Fibroblast of skin of right biceps (primary cell): ENCODE results near the gene VASN.
"Not testable (repeated sequence)": the region's sequence is repeated elsewhere in the genome, so short reads cannot be mapped to it uniquely, and the experiment has no call there.

Experiments used
- DNase-seq: peaks from one replicate; pipeline ENCODE4 v3.0.0-alpha.2; 2013

VASN gene

DNA sequence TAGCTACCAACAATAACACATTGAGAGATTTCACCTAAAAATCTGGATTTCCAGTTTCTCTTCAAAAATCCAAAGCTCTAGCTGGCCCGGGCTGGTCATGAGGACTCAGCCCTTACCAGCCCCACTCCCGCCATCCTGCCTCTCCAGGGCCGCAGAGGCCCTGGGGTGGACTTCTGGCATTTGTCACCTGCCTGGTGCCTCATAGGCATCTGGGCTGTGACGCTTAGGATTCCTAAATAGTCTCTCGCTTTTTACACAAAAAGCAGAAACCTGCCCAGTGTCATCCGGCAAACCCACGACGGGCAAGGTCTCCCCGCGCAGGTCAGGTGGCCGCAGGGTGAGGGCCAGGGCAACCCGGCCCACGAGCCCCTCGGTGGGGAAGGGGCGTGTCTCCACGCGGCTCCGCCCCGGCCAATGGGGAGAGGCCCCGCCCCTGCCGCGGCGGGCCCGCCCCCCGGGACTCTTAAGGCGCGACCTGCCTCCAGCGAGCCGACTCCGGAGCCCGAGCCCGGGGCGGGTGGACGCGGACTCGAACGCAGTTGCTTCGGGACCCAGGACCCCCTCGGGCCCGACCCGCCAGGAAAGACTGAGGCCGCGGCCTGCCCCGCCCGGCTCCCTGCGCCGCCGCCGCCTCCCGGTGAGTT, at the start of gene VASN:
Gene VASN, plus strand, starts transcription at position 492 of the 644 bp plus-strand sequence. CDS start 9,030 bp downstream, outside the sequence.
- DNase-seq, result peak; percentile 81

DNA sequence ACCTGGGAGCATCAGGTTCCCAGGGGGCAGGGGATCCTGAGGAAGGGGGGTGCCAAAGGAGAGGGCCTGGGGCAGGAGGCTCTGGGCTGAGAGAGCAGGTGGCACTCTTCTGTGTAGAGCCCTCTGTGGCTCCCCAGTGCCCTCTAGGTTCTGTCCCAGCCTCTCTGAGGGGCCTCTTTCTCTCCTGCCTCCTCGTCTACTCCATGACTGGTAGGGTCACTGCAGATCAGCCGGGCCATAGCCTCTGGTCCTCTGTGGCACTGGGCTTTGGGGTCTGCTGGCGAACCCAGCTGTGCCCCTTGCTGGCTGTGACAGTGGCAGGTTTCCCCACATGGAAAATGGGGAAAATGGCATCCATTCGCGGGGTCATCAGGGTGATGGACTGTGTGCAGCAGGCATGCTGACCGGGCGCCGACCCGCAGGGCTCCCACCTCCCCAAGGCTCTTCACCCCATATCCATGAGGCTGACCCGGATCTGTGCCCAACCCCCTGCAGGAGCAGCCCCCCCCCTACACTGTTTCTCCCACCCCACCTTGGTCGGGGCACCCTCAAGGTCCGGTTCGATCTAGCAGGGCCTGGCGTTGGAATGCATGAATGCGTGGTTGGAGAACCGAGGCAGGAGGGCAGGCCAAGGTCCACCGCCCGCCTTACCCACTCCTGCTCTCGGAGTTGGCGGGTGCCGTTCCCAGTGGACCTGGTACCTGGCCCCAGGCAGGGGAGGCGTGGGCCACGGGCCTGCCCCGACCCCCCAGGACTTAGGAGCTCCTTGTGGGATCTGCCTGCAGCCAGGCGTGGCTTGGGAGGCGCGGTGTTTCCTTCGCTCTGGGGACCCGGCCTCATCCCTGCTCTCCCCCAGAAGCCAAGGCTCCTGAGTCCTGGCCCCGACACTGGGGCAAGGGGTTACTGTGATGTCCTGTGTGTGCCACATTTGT, 49.3 kb upstream of the VASN start:
- DNase-seq, result no peak

DNA sequence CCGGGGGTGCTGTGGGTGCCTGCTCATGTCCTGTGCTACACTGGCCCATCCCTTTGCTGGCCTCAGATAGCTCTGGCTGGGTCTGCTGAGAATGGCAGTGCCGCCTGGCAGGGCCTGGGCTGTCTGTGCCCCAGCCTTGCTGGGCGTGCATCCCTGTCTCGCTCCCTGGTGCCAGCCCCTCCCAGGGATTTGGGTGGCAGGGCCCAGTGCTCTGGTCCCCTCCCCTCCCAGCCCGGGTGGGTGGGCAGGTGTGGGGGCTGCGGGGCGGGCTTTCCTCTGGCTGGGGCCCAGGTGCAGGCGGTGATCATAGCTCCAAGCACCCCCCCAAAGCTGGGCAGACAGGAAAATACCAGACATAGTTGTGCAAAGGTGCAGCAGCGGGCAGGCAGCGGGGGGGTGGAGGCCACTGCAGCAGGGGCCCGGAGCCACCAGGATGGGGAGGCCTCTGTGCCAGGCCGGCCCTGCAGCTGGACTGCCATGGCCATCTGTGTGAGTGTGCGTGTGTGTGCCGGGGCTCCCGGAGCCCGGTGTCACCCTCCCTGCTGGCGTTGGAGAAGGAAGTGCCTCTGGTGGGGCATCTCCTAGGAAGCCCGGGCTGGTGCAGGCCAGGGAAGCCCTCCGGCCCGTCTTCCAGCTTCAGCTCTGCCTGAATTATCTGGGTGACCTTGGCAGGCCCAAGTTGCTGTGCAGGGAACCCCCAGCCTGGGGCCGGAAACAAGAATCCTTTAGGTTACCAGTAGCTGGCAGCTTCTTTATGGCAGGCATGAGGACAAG, 48.4 kb upstream of the VASN start:
- DNase-seq, result no peak

DNA sequence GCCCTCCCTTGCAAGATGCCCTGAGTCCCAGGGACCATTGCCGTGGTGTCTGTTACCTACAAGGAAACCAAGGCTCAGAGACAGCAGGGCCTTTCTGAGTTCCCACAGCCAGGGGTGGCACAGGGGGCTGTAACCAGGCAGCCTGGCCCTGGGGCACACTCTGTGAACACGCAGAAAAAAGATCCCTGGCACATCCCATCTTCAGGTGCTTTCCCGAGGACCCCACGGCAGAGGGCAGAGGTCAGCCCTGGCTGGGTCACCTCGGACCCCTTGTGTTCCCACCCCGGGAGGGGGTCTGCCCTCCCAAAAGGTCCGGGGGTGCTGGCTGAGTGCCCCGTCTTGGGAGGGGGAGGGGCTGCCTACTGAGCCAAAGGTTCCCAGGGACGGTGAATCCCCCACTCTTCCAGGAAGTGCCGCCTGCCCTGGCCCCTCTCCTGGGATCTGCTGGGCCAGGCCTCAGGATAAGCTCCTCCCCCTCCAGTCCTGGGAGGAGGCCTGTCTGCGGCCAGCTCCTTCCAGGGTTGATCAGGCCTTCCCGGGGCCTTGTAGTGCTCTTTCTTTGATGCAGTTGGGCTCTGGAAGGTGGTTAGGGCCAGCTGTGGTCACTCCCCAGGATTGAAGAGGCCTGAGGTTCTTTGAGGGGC, 47.7 kb upstream of the VASN start:
- peak; percentile 56 for DNase-seq

DNA sequence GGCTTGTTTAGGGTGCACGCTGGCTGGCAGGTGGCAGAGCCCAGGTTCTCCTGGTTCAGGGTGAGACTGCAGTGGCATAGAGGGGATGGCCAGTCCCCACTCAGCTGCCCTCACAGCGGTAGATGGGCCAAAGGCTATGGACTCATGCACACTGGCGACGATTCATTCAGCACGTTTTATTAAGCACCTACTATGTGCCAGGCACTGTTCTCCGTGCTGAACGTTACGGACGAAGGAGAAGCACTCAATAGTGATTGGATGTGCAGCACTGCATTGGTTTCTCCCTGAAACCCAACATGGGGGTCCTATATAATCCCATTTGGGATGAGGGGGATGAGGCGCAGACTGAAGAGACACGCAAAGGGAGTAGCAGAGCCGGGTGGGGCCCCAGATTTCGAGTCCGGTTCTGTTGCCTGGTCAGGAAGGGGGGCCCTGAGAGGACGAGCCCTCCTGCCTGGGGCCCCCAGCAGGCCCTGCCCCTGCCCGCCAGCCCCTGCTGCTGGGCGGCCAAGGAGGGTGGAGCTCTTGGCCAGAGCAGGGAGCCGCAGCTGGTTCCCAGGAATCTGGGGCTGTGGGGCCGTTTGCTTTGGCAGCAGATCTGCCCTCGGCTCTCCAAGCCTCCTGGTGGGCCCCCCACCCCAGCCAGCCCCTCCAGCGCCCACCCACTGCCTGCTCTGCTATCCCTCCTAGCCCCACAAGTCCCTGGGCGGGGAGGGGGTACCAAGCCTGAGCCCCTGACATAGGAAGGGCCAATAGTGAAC, 47.0 kb upstream of the VASN start:
- DNase-seq, result no peak

DNA sequence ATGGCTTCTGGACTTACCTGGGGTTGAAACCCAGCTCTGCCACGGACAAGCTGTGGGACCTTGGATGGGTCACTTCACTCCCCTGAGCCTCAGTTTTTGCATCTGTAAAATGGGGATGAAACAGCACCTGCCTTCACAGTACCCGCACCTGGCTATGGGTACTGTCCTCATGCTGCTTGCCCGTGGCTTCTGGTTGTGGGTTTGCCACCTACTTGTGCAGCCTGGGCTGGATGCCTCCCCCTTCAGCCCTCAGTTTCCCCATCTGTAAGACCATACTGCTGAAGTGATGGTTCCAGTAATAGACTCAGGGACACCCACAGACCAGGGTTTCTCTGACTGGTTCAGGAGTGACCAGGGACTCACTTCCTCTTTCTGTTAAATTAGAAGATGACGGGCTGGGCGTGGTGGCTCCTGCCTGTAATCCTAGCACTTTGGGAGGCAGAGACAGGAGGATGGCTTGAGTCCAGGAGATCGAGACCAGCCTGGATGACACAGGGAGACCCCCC, 46.3 kb upstream of the VASN start:
- DNase-seq, result no peak

DNA sequence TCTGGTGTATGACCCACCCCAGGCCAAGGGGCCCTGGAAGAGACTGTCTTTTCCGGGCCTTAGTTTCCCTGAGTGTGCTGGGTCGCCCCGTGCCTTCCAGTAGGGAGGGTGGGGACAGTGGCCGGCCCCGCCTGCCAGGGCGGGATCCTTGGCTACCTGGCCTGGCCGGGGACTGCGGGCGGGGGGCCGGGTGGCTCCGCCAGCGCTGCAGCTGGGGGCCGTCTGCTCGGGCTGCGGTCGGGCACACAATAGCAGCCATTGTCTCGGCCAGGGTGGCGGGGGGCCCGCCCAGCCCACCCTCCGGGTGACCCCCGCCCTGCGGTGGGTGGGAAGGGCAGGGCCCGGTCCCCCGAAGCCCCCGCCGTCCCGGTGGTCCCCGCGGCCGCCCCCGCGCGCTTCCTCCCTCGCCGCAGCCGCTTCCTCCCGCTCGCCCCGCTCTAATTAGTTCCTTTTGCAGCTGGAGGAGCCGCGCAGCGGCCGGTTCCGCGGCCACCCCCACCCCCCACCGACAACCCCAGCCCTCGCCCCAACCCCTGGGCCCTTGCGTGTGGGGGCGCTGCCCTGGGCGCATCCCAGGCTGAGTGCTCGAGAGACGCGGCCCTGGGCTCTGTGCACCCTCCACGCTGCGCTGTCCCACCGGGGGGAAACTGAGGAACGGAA, 44.1 kb upstream of the VASN start:
- no peak for DNase-seq

GRCh38 chr16:4328046-4328781, 43.4 kb upstream of the VASN start:
- DNase-seq, result peak; percentile 81

DNA sequence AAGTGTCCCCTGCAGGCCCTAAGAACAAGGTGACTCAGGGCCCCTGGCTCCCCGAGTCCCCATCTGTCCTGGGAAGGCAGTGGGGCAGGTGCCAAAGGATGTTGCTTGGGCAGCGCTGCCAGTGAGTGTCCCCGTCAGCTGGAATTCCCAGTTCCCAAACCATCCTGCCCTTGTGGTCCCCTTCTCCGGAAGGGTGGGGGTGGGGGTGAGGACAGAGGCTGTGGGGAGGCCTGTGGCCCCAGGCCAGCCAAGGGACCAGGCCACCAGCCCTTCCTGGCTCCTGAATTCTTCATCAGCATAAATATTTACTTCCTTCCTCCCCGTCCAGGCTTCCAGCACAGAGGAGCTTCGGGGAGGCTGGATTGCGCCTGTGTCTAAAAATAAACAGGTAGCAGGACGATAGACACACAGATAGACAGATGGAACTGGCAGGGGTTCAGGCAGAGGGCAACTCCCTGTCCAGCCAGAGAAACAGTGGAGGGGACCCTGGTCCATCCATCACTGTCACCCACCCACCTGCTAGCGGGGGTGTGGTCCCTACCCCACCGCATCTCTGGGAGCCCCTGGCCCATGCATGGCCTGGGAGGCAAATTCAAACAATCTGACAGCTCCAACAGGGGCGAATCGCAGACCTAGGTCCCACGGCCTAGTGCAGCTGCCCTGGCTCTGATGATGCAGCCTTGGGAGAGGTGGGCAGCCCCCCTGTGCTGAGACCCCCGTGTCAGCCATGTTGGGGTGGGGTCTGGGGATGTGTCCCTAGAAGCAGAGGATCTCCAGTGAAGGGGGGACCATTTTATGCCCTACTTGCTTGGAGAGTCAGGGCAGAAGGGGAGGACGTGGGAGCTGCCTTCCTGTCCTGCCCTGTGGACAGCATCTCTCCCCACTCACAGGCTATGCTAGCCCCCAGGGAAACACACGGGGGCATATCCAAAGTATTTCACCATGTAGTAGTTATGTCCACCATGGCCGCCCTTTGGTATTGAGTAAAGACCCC, 42.6 kb upstream of the VASN start:
- no peak for DNase-seq

- peak; percentile 55 for DNase-seq
These were observed 41.3 kb upstream of the VASN start for GRCh38 chr16:4330277-4330874.

GRCh38 chr16:4332083-4332482, 39.6 kb upstream of the VASN start:
- no peak for DNase-seq

- no peak for DNase-seq
These were observed 38.9 kb upstream of the VASN start for GRCh38 chr16:4332623-4333307.

GRCh38 chr16:4333308-4333638, 38.4 kb upstream of the VASN start:
- DNase-seq, result no peak

GRCh38 chr16:4333714-4334113, 37.9 kb upstream of the VASN start:
- not testable (repeated sequence) for DNase-seq

- DNase-seq, result no peak
These were observed 36.7 kb upstream of the VASN start for GRCh38 chr16:4334724-4335495.

DNA sequence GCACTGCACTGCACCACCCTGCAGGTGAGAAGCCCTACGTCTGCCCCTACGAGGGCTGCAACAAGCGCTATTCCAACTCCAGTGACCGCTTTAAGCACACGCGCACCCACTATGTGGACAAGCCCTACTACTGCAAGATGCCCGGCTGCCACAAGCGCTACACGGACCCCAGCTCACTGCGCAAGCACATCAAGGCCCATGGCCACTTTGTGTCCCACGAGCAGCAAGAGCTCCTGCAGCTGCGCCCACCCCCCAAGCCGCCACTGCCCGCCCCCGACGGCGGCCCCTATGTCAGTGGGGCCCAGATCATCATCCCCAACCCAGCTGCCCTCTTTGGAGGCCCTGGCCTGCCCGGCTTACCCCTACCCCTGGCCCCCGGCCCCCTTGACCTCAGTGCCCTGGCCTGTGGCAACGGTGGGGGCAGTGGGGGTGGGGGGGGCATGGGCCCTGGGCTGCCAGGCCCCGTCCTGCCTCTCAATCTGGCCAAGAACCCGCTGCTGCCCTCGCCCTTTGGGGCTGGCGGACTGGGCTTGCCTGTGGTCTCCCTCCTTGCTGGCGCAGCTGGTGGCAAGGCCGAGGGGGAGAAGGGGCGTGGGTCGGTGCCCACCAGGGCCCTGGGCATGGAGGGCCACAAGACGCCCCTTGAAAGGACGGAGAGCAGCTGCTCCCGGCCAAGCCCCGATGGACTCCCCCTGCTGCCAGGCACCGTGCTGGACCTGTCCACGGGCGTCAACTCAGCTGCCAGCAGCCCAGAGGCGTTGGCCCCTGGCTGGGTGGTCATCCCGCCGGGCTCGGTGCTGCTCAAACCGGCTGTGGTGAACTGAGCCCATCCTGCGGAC, 34.7 kb upstream of the VASN start:
- DNase-seq, result no peak
